ENCODE data around the gene TUSC7. TPM values are rescaled to one million over a fixed set of nuclear protein-coding genes. Genes with fewer than 3 reads are reported as not detected.

TUSC7 gene
- total RNA-seq, 6 experiments from 2014 or later, result not detected

DNA sequence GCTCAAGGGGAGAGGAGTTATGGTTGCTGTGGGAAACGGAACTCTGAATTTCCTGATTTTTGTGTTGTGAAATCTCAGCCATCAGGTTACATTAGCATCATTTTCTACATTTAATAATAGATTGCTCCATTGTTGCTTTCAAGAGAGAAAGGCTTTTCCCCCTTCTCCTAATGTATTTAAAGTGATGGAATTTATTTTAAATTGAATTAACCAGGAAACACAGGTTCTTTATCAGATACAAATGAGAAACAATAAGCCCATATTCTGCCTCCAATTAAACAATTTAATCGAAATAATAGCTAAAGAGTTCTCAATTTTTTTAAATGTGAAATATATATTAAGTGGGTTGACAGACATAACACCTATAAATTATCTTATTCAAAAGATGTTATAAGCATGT lies 30.1 kb downstream of the TUSC7 start:
- no peak overlapping the region for H3K27ac Mint-ChIP-seq
- no peak for DNase-seq

DNA sequence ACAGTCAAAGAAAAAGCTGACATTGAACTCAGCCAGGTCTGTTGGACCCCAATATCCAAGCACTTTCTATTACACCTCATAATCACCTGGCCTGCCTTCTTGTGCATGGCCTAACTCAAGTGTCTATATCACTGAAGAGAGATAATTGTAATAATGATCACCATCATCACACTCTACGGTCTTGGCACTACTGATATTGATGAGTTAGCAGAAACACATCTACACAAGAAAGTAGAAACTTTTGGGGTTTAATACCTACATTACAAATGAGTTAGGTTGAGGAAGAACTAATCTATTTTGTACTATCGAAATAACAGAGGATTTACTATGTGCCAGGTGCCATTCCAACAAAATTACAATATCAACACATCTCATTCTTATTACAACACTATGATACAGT lies 30.7 kb downstream of the TUSC7 start:
- no peaks in the 10 kb centered on the region; the same call in 1 of the 2 replicates for H3K36me3 Mint-ChIP-seq (ENCODE audit: low read depth)
- DNase-seq, result no peak
- H3K4me3 Mint-ChIP-seq, result no peak overlapping the region
- TF ChIP-seq, protein P1, sequence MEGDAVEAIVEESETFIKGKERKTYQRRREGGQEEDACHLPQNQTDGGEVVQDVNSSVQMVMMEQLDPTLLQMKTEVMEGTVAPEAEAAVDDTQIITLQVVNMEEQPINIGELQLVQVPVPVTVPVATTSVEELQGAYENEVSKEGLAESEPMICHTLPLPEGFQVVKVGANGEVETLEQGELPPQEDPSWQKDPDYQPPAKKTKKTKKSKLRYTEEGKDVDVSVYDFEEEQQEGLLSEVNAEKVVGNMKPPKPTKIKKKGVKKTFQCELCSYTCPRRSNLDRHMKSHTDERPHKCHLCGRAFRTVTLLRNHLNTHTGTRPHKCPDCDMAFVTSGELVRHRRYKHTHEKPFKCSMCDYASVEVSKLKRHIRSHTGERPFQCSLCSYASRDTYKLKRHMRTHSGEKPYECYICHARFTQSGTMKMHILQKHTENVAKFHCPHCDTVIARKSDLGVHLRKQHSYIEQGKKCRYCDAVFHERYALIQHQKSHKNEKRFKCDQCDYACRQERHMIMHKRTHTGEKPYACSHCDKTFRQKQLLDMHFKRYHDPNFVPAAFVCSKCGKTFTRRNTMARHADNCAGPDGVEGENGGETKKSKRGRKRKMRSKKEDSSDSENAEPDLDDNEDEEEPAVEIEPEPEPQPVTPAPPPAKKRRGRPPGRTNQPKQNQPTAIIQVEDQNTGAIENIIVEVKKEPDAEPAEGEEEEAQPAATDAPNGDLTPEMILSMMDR (IDR thresholded peaks at IDR 0.05), result no peak
- H3K4me1 Mint-ChIP-seq (ENCODE audit: low read depth), result no peaks in the 10 kb centered on the region
- no peaks in the 10 kb centered on the region; the same call in 1 of the 2 replicates for H3K27me3 Mint-ChIP-seq (ENCODE audit: insufficient read depth)
- H3K27ac Mint-ChIP-seq, result no peak overlapping the region
- peaks cover 25% of the 10 kb centered on the region for H3K9me3 Mint-ChIP-seq

More for the DNA sequence above, 30.1 kb downstream of the TUSC7 start:
- Mint-ChIP-seq H3K36me3 (ENCODE audit: low read depth) (no peaks in the 10 kb centered on the region; the same call in 1 of the 2 replicates), H3K4me1 (ENCODE audit: low read depth) (no peaks in the 10 kb centered on the region), H3K27me3 (ENCODE audit: insufficient read depth) (no peaks in the 10 kb centered on the region; the same call in 1 of the 2 replicates), H3K9me3 (peaks cover 22% of the 10 kb centered on the region), H3K4me3 (no peak overlapping the region)
- TF ChIP-seq, protein P1 (IDR thresholded peaks at IDR 0.05), result no peak

DNA sequence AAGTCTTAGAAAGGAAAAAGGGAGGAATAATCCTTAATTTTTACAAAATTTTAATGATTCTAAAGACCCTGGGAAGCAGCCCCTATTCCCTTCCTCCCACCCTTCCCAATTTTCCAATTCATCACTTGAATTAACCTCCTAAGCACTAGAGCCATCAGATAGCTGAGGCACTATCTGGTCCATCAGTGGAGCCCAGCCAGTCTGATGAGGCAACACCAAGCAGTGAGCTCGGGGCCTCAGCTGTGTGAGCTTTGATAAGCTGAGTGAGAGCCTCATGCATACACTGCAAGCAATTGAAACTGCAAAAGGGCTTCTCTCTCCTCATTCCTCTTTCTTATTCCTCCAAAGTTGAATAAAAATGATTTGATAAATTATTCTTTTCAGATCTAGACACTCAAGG lies 31.9 kb downstream of the TUSC7 start:
- TF ChIP-seq, protein P1 (IDR thresholded peaks at IDR 0.05), result no peak
- Mint-ChIP-seq H3K27ac (no peak overlapping the region), H3K4me1 (ENCODE audit: low read depth) (no peaks in the 10 kb centered on the region), H3K27me3 (ENCODE audit: insufficient read depth) (no peaks in the 10 kb centered on the region; the same call in 1 of the 2 replicates), H3K9me3 (peaks cover 22% of the 10 kb centered on the region), H3K36me3 (ENCODE audit: low read depth) (no peaks in the 10 kb centered on the region), H3K4me3 (no peak overlapping the region)
- no peak for DNase-seq

DNA sequence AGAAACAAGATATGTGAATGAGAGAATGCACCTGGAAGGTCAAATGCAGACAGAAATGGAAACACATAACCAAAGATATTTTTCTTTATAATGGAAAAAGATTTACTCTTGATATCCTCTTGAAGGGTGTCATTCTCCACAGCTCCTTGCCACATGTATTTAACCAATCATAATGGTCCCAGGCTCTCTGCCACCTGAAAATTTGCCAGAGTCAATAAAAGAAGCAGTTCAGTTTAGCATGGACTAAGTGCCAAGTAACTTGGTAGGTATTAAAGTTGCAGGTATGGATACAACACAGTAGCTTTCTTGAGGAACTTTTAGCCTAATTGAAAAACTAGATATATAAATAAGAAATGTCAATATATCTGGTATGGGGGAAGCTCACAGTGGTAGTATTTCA lies 33.5 kb downstream of the TUSC7 start:
- Mint-ChIP-seq H3K36me3 (ENCODE audit: low read depth) (no peaks in the 10 kb centered on the region), H3K4me3 (no peak overlapping the region), H3K4me1 (ENCODE audit: low read depth) (no peaks in the 10 kb centered on the region), H3K9me3 (peaks cover 25% of the 10 kb centered on the region), H3K27me3 (ENCODE audit: insufficient read depth) (no peaks in the 10 kb centered on the region; the same call in 1 of the 2 replicates), H3K27ac (no peak overlapping the region)
- DNase-seq, result no peak
- TF ChIP-seq, protein P1 (IDR thresholded peaks at IDR 0.05), result no peak

DNA sequence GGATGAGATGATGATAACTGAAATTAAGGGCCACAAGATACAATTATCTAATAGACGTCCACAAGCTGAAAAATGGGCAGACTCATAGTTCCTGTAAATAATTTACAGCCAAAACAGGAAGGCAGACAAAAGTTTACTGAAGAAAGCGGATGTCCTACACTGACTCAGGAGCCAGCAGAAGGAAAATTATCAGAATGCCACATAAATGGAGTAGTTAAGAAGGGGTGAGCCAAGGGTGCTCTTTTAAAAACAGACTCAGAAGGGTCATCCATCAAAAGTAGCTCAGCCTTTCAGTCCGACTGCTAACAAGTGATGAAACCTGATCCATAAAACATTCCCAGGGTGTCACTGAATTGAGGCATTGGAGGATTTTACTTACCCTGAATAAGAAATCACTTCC lies 39.8 kb downstream of the TUSC7 start:
- Mint-ChIP-seq H3K36me3 (ENCODE audit: low read depth) (no peaks in the 10 kb centered on the region), H3K9me3 (peaks cover 25% of the 10 kb centered on the region), H3K4me1 (ENCODE audit: low read depth) (no peaks in the 10 kb centered on the region), H3K27ac (no peak overlapping the region), H3K4me3 (no peak overlapping the region), H3K27me3 (ENCODE audit: insufficient read depth) (peaks cover 4% of the 10 kb centered on the region; the same call in 1 of the 2 replicates)
- DNase-seq, result no peak
- TF ChIP-seq, protein P1 (IDR thresholded peaks at IDR 0.05), result no peak

DNA sequence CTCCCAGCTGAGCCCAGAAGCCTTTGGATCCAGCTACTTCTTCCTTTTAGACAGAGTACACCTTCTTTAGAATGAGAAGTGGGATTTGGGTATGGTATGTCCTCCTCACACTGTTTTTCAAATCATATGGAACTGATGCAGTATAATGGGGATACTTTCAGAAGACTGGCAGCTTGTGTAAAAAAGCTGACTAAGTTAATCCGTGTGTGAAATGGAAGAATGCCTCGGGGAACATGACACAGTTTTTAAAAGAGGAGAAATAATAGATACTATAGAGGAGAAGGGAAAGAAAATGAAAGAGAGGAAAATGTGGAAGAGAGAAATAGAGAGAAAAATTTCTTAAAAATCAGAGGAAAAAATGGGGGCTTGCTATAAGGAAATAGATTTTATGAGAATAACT lies 47.7 kb downstream of the TUSC7 start:
- no peaks in the 10 kb centered on the region for H3K27me3 Mint-ChIP-seq (ENCODE audit: insufficient read depth)

More for the DNA sequence above, 47.7 kb downstream of the TUSC7 start:
- TF ChIP-seq, protein P1 (IDR thresholded peaks at IDR 0.05), result no peak
- no peak overlapping the region for H3K27ac Mint-ChIP-seq
- no peaks in the 10 kb centered on the region for H3K4me1 Mint-ChIP-seq (ENCODE audit: low read depth)
- H3K4me3 Mint-ChIP-seq, result no peak overlapping the region
- H3K9me3 Mint-ChIP-seq, result no peaks in the 10 kb centered on the region
- no peak for DNase-seq
- H3K36me3 Mint-ChIP-seq (ENCODE audit: low read depth), result no peaks in the 10 kb centered on the region
